Measurements from ENCODE around the gene HECW1.

GRCh38 chr7:43430411-43430810 lies 318.0 kb downstream of the HECW1 start:
- TF ChIP-seq CTCF (IDR thresholded peaks at IDR 0.05): no peak
- TF ChIP-seq POLR2AphosphoS5 (IDR thresholded peaks at IDR 0.05): no peak

Measured in upper lobe of left lung (tissue), 4 donors.